Body of pancreas (tissue), 4 donors: ENCODE measurements around the gene CDK11B.

Experiments
- CTCF ChIP-seq, 7 experiments: fragments of 450-650 bp in 4 of 7; fragments of 200-600 bp in 3 of 7; sonication (generic) in 3 of 7; IDR thresholded peaks; one replicate each; pipeline ENCODE4 v1.5.1; 2016 to 2019; ENCODE audit warnings: antibody characterized with exemption in 7 of 7
- POLR2A ChIP-seq, 3 donors: fragments of 450-650 bp; IDR thresholded peaks; one replicate each; pipeline ENCODE4 v1.6.1; 2016; ENCODE audit warnings: antibody characterized with exemption in 3 of 3, mild to moderate bottlenecking in 2 of 3

- TF ChIP-seq CTCF (IDR thresholded peaks at IDR 0.05) (no peak), POLR2A (IDR thresholded peaks at IDR 0.05) (no peak)
These were observed 29.9 kb downstream of the CDK11B start for GRCh38 chr1:1628754-1629429.
